Lower leg skin (tissue), 4 donors: Measurements from ENCODE around the gene MKLN1. TPM values are rescaled to one million over a fixed set of nuclear protein-coding genes. Genes with fewer than 3 reads are reported as not detected.

ENCODE experiments used
- DNase-seq, 2 donors: peaks; one replicate each; pipeline ENCODE4 v3.0.0-alpha.2; 2019; ENCODE audit warnings: low spot score in 2 of 2
- H3K4me3 ChIP-seq: fragments of 200-600 bp; sonication (generic); 2 replicates; pipeline ENCODE4 v1.5.1; 2017; ENCODE audit warnings: mild to moderate bottlenecking, low read depth; ENCODE audit not compliant: poor library complexity, severe bottlenecking
- CTCF ChIP-seq, 3 donors: fragments of 450-650 bp; IDR thresholded peaks; one replicate each; pipeline ENCODE4 v1.5.1; 2016; ENCODE audit warnings: antibody characterized with exemption in 3 of 3, mild to moderate bottlenecking in 3 of 3, moderate library complexity in 2 of 3
- POLR2A ChIP-seq, 2 donors: fragments of 450-650 bp; IDR thresholded peaks; one replicate each; pipeline ENCODE4 v1.6.1; 2016 to 2017; ENCODE audit warnings: antibody characterized with exemption in 2 of 2, mild to moderate bottlenecking in 1 of 2, moderate library complexity in 1 of 2
- WGBS, 2 donors: methylation state at CpG; one replicate each; pipeline ENCODE4 v1.1.5; 2018; 5-methylcytosine and 5-hydroxymethylcytosine counted together
- intact Hi-C: fragments of 100-400 bp; cut with DNase I; formaldehyde crosslinking; loops from one replicate; pipeline ENCODE4 v1.15.0; 2023; ENCODE audit warnings: low total_unique reads
- total RNA-seq, 4 donors: library from RNA; depleted of rRNA; stranded (reverse); fragments of >200 nt; gene quantifications; one replicate each; pipeline ENCODE4 v1.1.0, GENCODE V29; 2016

Gene MKLN1
- total RNA-seq, 4 donors from 2014 or later = 25.7 to 37.8 (median 31.3) TPM

- no peak overlapping the region for H3K4me3 ChIP-seq
- TF ChIP-seq CTCF (IDR thresholded peaks at IDR 0.05) (no peak), POLR2A (IDR thresholded peaks at IDR 0.05) (no peak)
- intact Hi-C loops = no loop called here
- DNase-seq = no peak
Measured at GRCh38 chr7:131321656-131322055, 6.0 kb upstream of the MKLN1 start.

- TF ChIP-seq POLR2A (IDR thresholded peaks at IDR 0.05) = no peak
- TF ChIP-seq CTCF (IDR thresholded peaks at IDR 0.05) = no peak
- 87 to 89% methylated on average over 1 of the region's 1 CpG for WGBS, 2 donors
- intact Hi-C loops = no loop called here
- no peak overlapping the region for H3K4me3 ChIP-seq
- DNase-seq = no peak
Measured at GRCh38 chr7:131322061-131322460, 5.6 kb upstream of the MKLN1 start.

GRCh38 chr7:131322861-131323260 lies 4.8 kb upstream of the MKLN1 start:
- intact Hi-C loops = no loop called here
- H3K4me3 ChIP-seq = no peak overlapping the region
- no peak for DNase-seq
- WGBS, 2 donors = 87 to 91% methylated on average over 7 of the region's 7 CpGs
- TF ChIP-seq POLR2A (IDR thresholded peaks at IDR 0.05) (no peak), CTCF (IDR thresholded peaks at IDR 0.05) (no peak)

DNA sequence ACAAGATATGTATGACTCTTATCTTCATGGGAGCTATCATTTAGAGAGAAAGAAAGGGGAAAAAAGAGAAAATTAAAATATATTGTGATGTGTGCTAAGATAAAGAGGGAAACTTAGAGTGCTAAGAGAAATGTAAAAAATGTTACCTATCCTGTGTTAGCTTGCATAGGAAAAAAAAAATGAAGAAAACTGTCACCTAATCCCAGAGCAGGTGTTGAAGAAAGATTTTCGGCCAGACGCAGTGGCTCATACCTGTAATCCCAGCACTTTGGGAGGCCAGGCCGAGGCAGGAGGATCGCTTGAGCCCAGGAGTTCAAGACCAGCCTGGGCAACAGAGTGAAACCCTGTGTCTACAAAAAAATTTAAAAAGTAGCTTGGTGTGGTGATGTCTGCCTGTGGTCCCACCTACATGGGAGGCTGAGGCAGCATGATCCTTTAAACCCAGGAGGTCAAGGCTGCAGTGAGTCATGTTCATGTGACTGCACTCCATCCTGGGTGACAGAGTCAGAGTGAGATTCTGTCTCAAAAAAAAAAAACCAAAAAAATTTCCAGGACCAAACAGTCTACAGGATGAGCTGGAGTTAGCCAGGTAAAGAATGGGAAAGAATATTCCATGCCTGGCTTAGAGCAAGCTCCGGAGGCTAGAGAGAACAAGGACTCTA lies 2.4 kb upstream of the MKLN1 start:
- no peak for TF ChIP-seq POLR2A (IDR thresholded peaks at IDR 0.05)
- no peak for TF ChIP-seq CTCF (IDR thresholded peaks at IDR 0.05)
- 96 to 98% methylated on average over 5 of the region's 5 CpGs for WGBS, 2 donors
- DNase-seq = no peak
- no peak overlapping the region for H3K4me3 ChIP-seq
- intact Hi-C loops = no loop called here

- intact Hi-C loops = no loop called here
Measured at GRCh38 chr7:131326576-131326975, 1.1 kb upstream of the MKLN1 start.

More at GRCh38 chr7:131326576-131326975, 1.1 kb upstream of the MKLN1 start:
- no peak for TF ChIP-seq CTCF (IDR thresholded peaks at IDR 0.05)
- no peak for TF ChIP-seq POLR2A (IDR thresholded peaks at IDR 0.05)
- 71 to 75% methylated on average over 6 of the region's 6 CpGs for WGBS, 2 donors
- no peak for DNase-seq
- no peak overlapping the region for H3K4me3 ChIP-seq
